LNCAP (cell line): ENCODE results near the gene DNMT3A.

Source experiments
- CTCF ChIP-seq: fragments of 450-650 bp; IDR thresholded peaks from 2 replicates; pipeline ENCODE4 v1.5.1; 2017; ENCODE audit warnings: mild to moderate bottlenecking

The DNMT3A gene

DNA sequence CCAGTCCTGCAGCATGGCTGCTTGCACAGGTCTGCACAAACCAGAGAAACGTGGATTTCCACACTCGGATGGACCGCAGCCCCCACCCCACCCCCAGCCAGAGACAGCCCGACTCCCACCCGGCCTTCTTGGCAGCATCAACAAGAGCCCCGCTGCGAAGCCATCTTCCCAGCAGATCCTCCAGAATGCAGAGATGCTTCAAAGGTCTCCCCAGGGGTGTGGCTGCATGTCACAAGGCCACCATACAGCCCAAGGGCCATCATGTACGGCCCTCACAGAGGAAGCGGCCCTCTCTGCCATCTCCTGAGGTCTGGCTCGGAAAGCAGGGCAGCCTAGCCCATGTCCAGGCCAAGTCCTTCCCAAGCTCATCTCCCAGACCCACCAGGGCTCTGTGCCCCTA, 11.5 kb downstream of the DNMT3A start:
- no peak for TF ChIP-seq CTCF

GRCh38 chr2:25328152-25329085, 13.3 kb downstream of the DNMT3A start:
- no peak for TF ChIP-seq CTCF

- no peak for TF ChIP-seq CTCF
These were observed 15.3 kb downstream of the DNMT3A start for GRCh38 chr2:25326326-25327013.

GRCh38 chr2:25324905-25325592, 16.7 kb downstream of the DNMT3A start:
- no peak for TF ChIP-seq CTCF

DNA sequence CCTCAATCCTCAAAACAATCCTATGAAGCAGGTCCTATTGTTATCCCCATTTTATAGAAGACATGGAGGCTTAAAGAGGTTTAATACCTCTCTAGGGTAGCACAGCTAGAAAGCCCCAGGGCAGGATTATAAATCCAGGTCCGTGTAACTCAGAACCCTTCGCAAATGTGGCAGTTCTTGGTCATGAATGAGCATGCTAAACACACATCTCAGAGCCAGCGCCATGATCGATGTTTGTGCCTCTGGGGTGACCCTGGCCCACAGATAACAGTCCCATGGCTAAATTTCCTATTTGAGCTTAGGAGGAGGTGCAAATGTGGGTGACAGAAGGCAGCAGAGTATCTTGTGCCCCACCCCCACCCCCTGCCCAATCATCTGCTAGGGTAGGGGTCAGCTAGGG, 17.5 kb downstream of the DNMT3A start:
- no peak for TF ChIP-seq CTCF

DNA sequence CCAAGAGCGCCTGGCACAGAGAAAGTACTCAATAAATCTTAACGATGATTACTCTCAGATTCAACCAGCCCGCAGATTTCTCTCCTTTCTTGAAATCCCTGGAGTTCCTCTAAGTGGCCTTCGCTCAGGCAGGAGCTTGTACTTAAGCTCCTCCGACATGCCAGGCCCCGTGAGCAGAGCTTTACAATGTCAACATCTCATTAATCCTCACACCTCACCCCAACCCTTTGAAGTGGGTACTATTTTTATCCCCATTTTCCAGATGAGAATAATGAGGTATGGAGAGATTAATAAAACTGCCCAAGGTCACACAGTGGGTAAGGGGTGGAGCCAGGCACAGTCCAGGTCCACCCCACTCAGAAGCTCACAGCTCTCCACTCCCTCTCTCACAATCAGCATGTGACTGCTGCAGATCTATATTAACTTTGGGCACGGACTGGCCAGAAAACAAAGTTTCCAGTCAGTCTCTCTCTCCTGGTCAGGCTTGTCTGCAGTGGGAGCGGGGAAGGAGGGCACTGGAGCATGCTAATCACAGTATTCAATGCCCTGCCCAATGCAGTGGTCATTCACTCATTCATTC, 18.0 kb downstream of the DNMT3A start:
- TF ChIP-seq CTCF, result no peak

- no peak for TF ChIP-seq CTCF
These were observed 18.6 kb downstream of the DNMT3A start for GRCh38 chr2:25323042-25323514.
